PC-3 (cell line): ENCODE data around the gene PRDX3. TPM values are rescaled to one million over a fixed set of nuclear protein-coding genes. Genes with fewer than 3 reads are reported as not detected.

Experiments
- ATAC-seq: fragments of 200-7000 bp; cut with Tn5 transposase; 2 replicates; pipeline ENCODE4 v1.9.1; 2020; ENCODE audit warnings: mild to moderate bottlenecking, moderate library complexity
- BruUV-seq: library from RNA; stranded (reverse); fragments of 400-500 nt; replicated peaks from 2 replicates; lab custom pipeline; 2021; lab: Mats Ljungman, UMichigan
- CTCF ChIA-PET: fragments of 300-600 bp; sonication (Branson Sonifier 250); formaldehyde crosslinking; loops from one replicate; lab custom pipeline; 2022; ENCODE audit warnings: antibody characterized with exemption; lab: Charles Lee
- POLR2A ChIA-PET: fragments of 300-600 bp; sonication (Branson Sonifier 250); formaldehyde crosslinking; loops from one replicate; lab custom pipeline; 2022; ENCODE audit warnings: antibody characterized with exemption; ENCODE audit not compliant: unreplicated experiment; lab: Charles Lee
- DNase-seq: peaks from one replicate; pipeline ENCODE4 v3.0.0-alpha.2; 2015
- H2AFZ ChIP-seq: fragments of 300-600 bp; sonication (generic); 2 replicates; pipeline ENCODE4 v1.6.0; 2016; ENCODE audit warnings: antibody characterized with exemption, low read length
- H3F3A ChIP-seq: fragments of 300-600 bp; sonication (generic); one replicate; pipeline ENCODE4 v1.6.0; 2017; ENCODE audit warnings: antibody characterized with exemption, low read length, control low read depth, mild to moderate bottlenecking; ENCODE audit not compliant: unreplicated experiment
- H3K27ac ChIP-seq: fragments of 300-600 bp; sonication (generic); 2 replicates; pipeline ENCODE4 v1.5.1; 2016; ENCODE audit warnings: mild to moderate bottlenecking, low read length
- H3K27me3 ChIP-seq: fragments of 300-600 bp; sonication (generic); 2 replicates; pipeline ENCODE4 v1.6.1; 2016; ENCODE audit warnings: low read length, mixed read lengths
- H3K36me3 ChIP-seq: fragments of 300-600 bp; sonication (generic); 2 replicates; pipeline ENCODE4 v1.6.1; 2016; ENCODE audit warnings: low read depth, mixed run types, low read length, mixed read lengths
- H3K4me1 ChIP-seq: fragments of 300-600 bp; sonication (generic); 2 replicates; pipeline ENCODE4 v1.5.1; 2016; ENCODE audit warnings: low read length; ENCODE audit not compliant: insufficient read depth
- H3K4me2 ChIP-seq: fragments of 300-600 bp; sonication (generic); 2 replicates; pipeline ENCODE4 v1.6.0; 2016; ENCODE audit warnings: low read length
- H3K4me3 ChIP-seq: fragments of 300-600 bp; sonication (generic); 2 replicates; pipeline ENCODE4 v1.5.1; 2016; ENCODE audit warnings: mild to moderate bottlenecking, low read length, mixed read lengths
- H3K79me2 ChIP-seq: fragments of 300-600 bp; sonication (generic); 2 replicates; pipeline ENCODE4 v1.6.1; 2017; ENCODE audit warnings: low read length, mixed read lengths
- H3K9ac ChIP-seq: fragments of 300-600 bp; sonication (generic); 2 replicates; pipeline ENCODE4 v1.6.0; 2016; ENCODE audit warnings: mild to moderate bottlenecking, low read length
- H3K9me2 ChIP-seq: fragments of 300-600 bp; sonication (generic); replicated peaks from 2 replicates; pipeline ENCODE4 v1.6.1; 2016; ENCODE audit warnings: mixed run types, low read length, mixed read lengths
- H3K9me3 ChIP-seq: fragments of 300-600 bp; sonication (generic); 2 replicates; pipeline ENCODE4 v1.6.1; 2016; ENCODE audit warnings: low read length, mixed read lengths
- H4K20me1 ChIP-seq: fragments of 300-600 bp; sonication (generic); 2 replicates; pipeline ENCODE4 v1.6.1; 2016; ENCODE audit warnings: low read length, mixed read lengths
- CTCF ChIP-seq: fragments of 300-600 bp; sonication (generic); conservative IDR thresholded peaks from 2 replicates; pipeline ENCODE4 v1.5.1; 2017; ENCODE audit warnings: antibody characterized with exemption, low read depth, mild to moderate bottlenecking, low read length
- EZH2 ChIP-seq: fragments of 300-600 bp; sonication (generic); IDR thresholded peaks from one replicate; pipeline ENCODE4 v1.6.1; 2017; ENCODE audit warnings: antibody characterized with exemption, mild to moderate bottlenecking, low read length; ENCODE audit not compliant: unreplicated experiment
- EZH2phosphoT487 ChIP-seq: fragments of 300-600 bp; sonication (generic); IDR thresholded peaks from 2 replicates; pipeline ENCODE4 v1.6.1; 2018; ENCODE audit warnings: mild to moderate bottlenecking, antibody characterized with exemption, low read length, borderline replicate concordance
- intact Hi-C: fragments of 100-400 bp; cut with micrococcal nuclease; formaldehyde crosslinking; loops from 2 replicates; pipeline ENCODE4 v1.9.0; 2023
- total RNA-seq: library from RNA; depleted of rRNA; stranded (reverse); fragments of >200 nt; gene quantifications from 2 replicates; pipeline ENCODE4 v1.2.3, GENCODE V29; 2014

PRDX3 gene
- total RNA-seq, 1 experiment from 2014 or later = 153 TPM

- Histone ChIP-seq H2AFZ (no peak overlapping the region), H3K79me2 (no peaks in the 10 kb centered on the region), H3K27ac (no peak overlapping the region), H4K20me1 (no peaks in the 10 kb centered on the region), H3K4me3 (no peak overlapping the region), H3K4me1 (no peaks in the 10 kb centered on the region), H3K9me3 (no peaks in the 10 kb centered on the region), H3K36me3 (no peaks in the 10 kb centered on the region; the same call in 1 of the 2 replicates), H3K9me2 (no peaks in the 10 kb centered on the region), H3K9ac (no peak overlapping the region), H3F3A (no peaks in the 10 kb centered on the region), H3K4me2 (no peak overlapping the region), H3K27me3 (no peaks in the 10 kb centered on the region)
- ChIA-PET CTCF (no interaction called here), POLR2A (no interaction called here)
- TF ChIP-seq EZH2 (no peak), CTCF (no peak)
- no TSS peak for BruUV-seq
- ATAC-seq = no peak
- intact Hi-C loops = no loop called here
- no peak for DNase-seq
Observed at GRCh38 chr10:119149157-119149556, 29.5 kb downstream of the PRDX3 start.

- Histone ChIP-seq H3K9me2 (no peaks in the 10 kb centered on the region), H3K79me2 (no peaks in the 10 kb centered on the region), H3K27ac (no peak overlapping the region), H3K4me3 (no peak overlapping the region), H3K36me3 (no peaks in the 10 kb centered on the region; the same call in 1 of the 2 replicates), H3K27me3 (no peaks in the 10 kb centered on the region), H3K9me3 (no peaks in the 10 kb centered on the region), H3F3A (no peaks in the 10 kb centered on the region), H2AFZ (no peak overlapping the region), H3K9ac (no peak overlapping the region), H3K4me1 (no peaks in the 10 kb centered on the region), H4K20me1 (no peaks in the 10 kb centered on the region), H3K4me2 (no peak overlapping the region)
- no TSS peak for BruUV-seq
- ChIA-PET POLR2A (no interaction called here), CTCF (no interaction called here)
- intact Hi-C loops = no loop called here
- ATAC-seq = no peak
- TF ChIP-seq CTCF (no peak), EZH2 (no peak), EZH2phosphoT487 (no peak)
- DNase-seq = no peak
Observed at GRCh38 chr10:119143657-119144056, 35.0 kb downstream of the PRDX3 start.

GRCh38 chr10:119140603-119141245 lies 37.9 kb downstream of the PRDX3 start:
- ChIA-PET POLR2A (no interaction called here), CTCF (no interaction called here)
- DNase-seq (no peak), ATAC-seq (no peak)
- TF ChIP-seq CTCF (no peak), EZH2phosphoT487 (no peak), EZH2 (no peak)
- Histone ChIP-seq H3K9ac (no peak overlapping the region), H3K4me2 (no peak overlapping the region), H3F3A (no peaks in the 10 kb centered on the region), H3K4me3 (no peak overlapping the region), H3K4me1 (no peaks in the 10 kb centered on the region), H3K9me3 (no peaks in the 10 kb centered on the region), H4K20me1 (no peaks in the 10 kb centered on the region), H3K9me2 (no peaks in the 10 kb centered on the region), H3K27me3 (no peaks in the 10 kb centered on the region), H3K79me2 (no peaks in the 10 kb centered on the region), H3K27ac (no peak overlapping the region), H2AFZ (no peak overlapping the region), H3K36me3 (no peaks in the 10 kb centered on the region; the same call in 1 of the 2 replicates)
- intact Hi-C loops = no loop called here
- BruUV-seq = no TSS peak
